Measurements from ENCODE around the gene SH3BP4. TPM values are rescaled to one million over a fixed set of nuclear protein-coding genes. Genes with fewer than 3 reads are reported as not detected.

The SH3BP4 gene
- total RNA-seq, 1 experiment from 2014 or later = 19.9 TPM

GRCh38 chr2:235032466-235032865, 80.6 kb downstream of the SH3BP4 start:
- no peaks in the 10 kb centered on the region for H3K9me3 ChIP-seq (ENCODE audit: low read depth, low read length, poor library complexity, severe bottlenecking)
- no peak overlapping the region for H3K4me3 ChIP-seq (ENCODE audit: low read depth, low read length, poor library complexity, severe bottlenecking)
- POLR2A ChIA-PET (ENCODE audit: low non-redundant PET) = no interaction called here
- CTCF ChIA-PET = no interaction called here
- intact Hi-C loops (cut with micrococcal nuclease; ENCODE audit: unreplicated experiment) = no loop called here
- DNase-seq (ENCODE audit: low spot score) = no peak
- H3K4me1 ChIP-seq (ENCODE audit: insufficient read depth, low read length, poor library complexity, severe bottlenecking) = peaks cover 6% of the 10 kb centered on the region
- no peak overlapping the region for H3K27ac ChIP-seq (ENCODE audit: low read depth, low read length, poor library complexity, severe bottlenecking)
- no peaks in the 10 kb centered on the region for H3K27me3 ChIP-seq (replicated peaks; ENCODE audit: insufficient read depth, low read depth, low read length, poor library complexity)
- no TSS peak for BruUV-seq (replicated peaks)
- TF ChIP-seq CTCF (conservative IDR thresholded peaks at IDR 0.05; ENCODE audit: low read depth, low read length) (no peak), EZH2 (IDR thresholded peaks at IDR 0.05; ENCODE audit: borderline replicate concordance, low read depth, low read length, poor library complexity, severe bottlenecking) (no peak)
- no peaks in the 10 kb centered on the region for H3K36me3 ChIP-seq (ENCODE audit: insufficient read depth, low read length, poor library complexity, severe bottlenecking)

- Histone ChIP-seq H3K9me3 (ENCODE audit: low read depth, low read length, poor library complexity, severe bottlenecking) (no peaks in the 10 kb centered on the region), H3K27ac (ENCODE audit: low read depth, low read length, poor library complexity, severe bottlenecking) (no peak overlapping the region), H3K36me3 (ENCODE audit: insufficient read depth, low read length, poor library complexity, severe bottlenecking) (no peaks in the 10 kb centered on the region), H3K4me3 (ENCODE audit: low read depth, low read length, poor library complexity, severe bottlenecking) (no peak overlapping the region), H3K4me1 (ENCODE audit: insufficient read depth, low read length, poor library complexity, severe bottlenecking) (peaks cover 2% of the 10 kb centered on the region), H3K27me3 (replicated peaks; ENCODE audit: insufficient read depth, low read depth, low read length, poor library complexity) (no peaks in the 10 kb centered on the region)
- DNase-seq (ENCODE audit: low spot score) = no peak
- intact Hi-C loops (cut with micrococcal nuclease; ENCODE audit: unreplicated experiment) = no loop called here
- no peak for TF ChIP-seq CTCF (conservative IDR thresholded peaks at IDR 0.05; ENCODE audit: low read depth, low read length)
- TF ChIP-seq EZH2 (IDR thresholded peaks at IDR 0.05; ENCODE audit: borderline replicate concordance, low read depth, low read length, poor library complexity, severe bottlenecking) = no peak
- ChIA-PET CTCF (no interaction called here), POLR2A (ENCODE audit: low non-redundant PET) (no interaction called here)
- BruUV-seq (replicated peaks) = no TSS peak
Measured at GRCh38 chr2:235032949-235033348, 81.1 kb downstream of the SH3BP4 start.

- Histone ChIP-seq H3K27me3 (replicated peaks; ENCODE audit: insufficient read depth, low read depth, low read length, poor library complexity) (no peaks in the 10 kb centered on the region), H3K4me3 (ENCODE audit: low read depth, low read length, poor library complexity, severe bottlenecking) (no peak overlapping the region), H3K4me1 (ENCODE audit: insufficient read depth, low read length, poor library complexity, severe bottlenecking) (no peaks in the 10 kb centered on the region), H3K36me3 (ENCODE audit: insufficient read depth, low read length, poor library complexity, severe bottlenecking) (no peaks in the 10 kb centered on the region), H3K27ac (ENCODE audit: low read depth, low read length, poor library complexity, severe bottlenecking) (no peak overlapping the region), H3K9me3 (ENCODE audit: low read depth, low read length, poor library complexity, severe bottlenecking) (no peaks in the 10 kb centered on the region)
- intact Hi-C loops (cut with micrococcal nuclease; ENCODE audit: unreplicated experiment) = loop anchor here (5.0 kb wide), 1 partner anchor 417 kb away; no protein-coding TSS in a partner anchor
- TF ChIP-seq EZH2 (IDR thresholded peaks at IDR 0.05; ENCODE audit: borderline replicate concordance, low read depth, low read length, poor library complexity, severe bottlenecking) (no peak), CTCF (conservative IDR thresholded peaks at IDR 0.05; ENCODE audit: low read depth, low read length) (no peak)
- no TSS peak for BruUV-seq (replicated peaks)
- POLR2A ChIA-PET (ENCODE audit: low non-redundant PET) = no interaction called here
- no peak for DNase-seq (ENCODE audit: low spot score)
- CTCF ChIA-PET = no interaction called here
Measured at GRCh38 chr2:235034265-235035118, 82.7 kb downstream of the SH3BP4 start.
